BJ (cell line): ENCODE measurements around the gene FOXF1. TPM values are rescaled to one million over a fixed set of nuclear protein-coding genes. Genes with fewer than 3 reads are reported as not detected.

Source experiments
- CTCF ChIA-PET: fragments of 350-600 bp; formaldehyde crosslinking; extraction: SDS; loops from one replicate; lab custom pipeline; 2021; ENCODE audit warnings: antibody characterized with exemption, inconsistent platforms; lab: Yijun Ruan, JAX
- POLR2A ChIA-PET: fragments of 300-600 bp; sonication (Branson Sonifier 250); formaldehyde crosslinking; extraction: SDS; loops from one replicate; lab custom pipeline; 2021; ENCODE audit warnings: antibody characterized with exemption; lab: Charles Lee
- DNase-seq: peaks from one replicate; pipeline ENCODE4 v3.0.0-alpha.2; 2011; ENCODE audit warnings: low read depth
- H3K27me3 ChIP-seq: 2 replicates; pipeline ENCODE4 v1.6.0; 2011; ENCODE audit warnings: low read length; ENCODE audit not compliant: control insufficient read depth, insufficient read depth
- H3K36me3 ChIP-seq: 2 replicates; pipeline ENCODE4 v1.5.1; 2011; ENCODE audit warnings: low read length; ENCODE audit not compliant: control insufficient read depth, insufficient read depth
- H3K4me3 ChIP-seq: 2 replicates; pipeline ENCODE4 v1.5.1; 2011; ENCODE audit warnings: low read depth, mild to moderate bottlenecking, control low read depth, low read length
- polyA plus RNA-seq: library from polyadenylated mRNA; depleted of rRNA; stranded (reverse); fragments of >200 nt; gene quantifications from 2 replicates; pipeline ENCODE4 v1.2.3, GENCODE V29; 2011
- TF ChIP-seq, protein P1 (sequence below): IDR thresholded peaks from 2 replicates; pipeline ENCODE4 v1.5.1; 2011; ENCODE audit warnings: low read depth, mild to moderate bottlenecking, control low read depth, inconsistent platforms, low read length, moderate library complexity; ENCODE audit not compliant: insufficient read depth

The FOXF1 gene
- polyA plus RNA-seq, 1 experiment = 7.7 TPM

DNA sequence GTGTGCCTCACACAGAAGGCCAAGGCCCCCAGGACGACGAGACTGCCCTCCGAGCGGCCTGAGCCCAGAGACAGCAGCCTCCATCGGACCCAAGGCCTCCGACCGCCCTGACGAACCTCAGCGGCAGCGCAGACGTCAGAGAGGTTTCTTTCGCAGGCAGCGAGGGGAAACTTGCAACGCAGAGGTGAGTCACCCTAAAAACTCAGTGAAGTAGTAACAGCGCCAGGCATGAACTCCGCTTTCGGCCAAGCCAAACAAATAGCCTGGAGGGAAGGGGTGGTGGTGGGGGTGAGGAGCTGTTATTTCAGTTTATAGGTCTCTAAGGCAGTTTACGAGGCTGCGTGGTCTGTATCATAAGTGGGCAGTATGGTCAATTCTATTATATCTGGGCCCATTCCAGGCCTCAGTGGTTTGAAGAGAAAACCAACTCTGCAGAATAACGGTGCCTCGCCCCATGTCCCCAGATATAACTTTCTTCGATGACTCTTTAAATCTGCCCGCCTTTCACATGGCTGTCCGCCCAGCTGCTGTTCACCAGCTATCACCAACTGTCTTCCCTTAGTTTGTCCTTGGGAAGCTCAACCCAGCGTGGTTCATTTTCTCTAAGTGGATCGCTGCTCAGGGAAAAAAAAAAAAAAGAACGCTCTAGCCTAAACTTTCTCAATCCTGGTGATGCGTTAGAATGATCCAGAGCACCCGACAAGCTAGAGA lies 43.5 kb upstream of the FOXF1 start:
- ChIA-PET POLR2A (interaction anchor here (0.6 kb wide), 1 partner anchor 18 kb away, joined by 8 read pairs; no protein-coding TSS in a partner anchor), CTCF (interaction anchor here (1.1 kb wide), 1 partner anchor 10 kb away, joined by 3 read pairs; no protein-coding TSS in a partner anchor)
- TF ChIP-seq, protein P1, sequence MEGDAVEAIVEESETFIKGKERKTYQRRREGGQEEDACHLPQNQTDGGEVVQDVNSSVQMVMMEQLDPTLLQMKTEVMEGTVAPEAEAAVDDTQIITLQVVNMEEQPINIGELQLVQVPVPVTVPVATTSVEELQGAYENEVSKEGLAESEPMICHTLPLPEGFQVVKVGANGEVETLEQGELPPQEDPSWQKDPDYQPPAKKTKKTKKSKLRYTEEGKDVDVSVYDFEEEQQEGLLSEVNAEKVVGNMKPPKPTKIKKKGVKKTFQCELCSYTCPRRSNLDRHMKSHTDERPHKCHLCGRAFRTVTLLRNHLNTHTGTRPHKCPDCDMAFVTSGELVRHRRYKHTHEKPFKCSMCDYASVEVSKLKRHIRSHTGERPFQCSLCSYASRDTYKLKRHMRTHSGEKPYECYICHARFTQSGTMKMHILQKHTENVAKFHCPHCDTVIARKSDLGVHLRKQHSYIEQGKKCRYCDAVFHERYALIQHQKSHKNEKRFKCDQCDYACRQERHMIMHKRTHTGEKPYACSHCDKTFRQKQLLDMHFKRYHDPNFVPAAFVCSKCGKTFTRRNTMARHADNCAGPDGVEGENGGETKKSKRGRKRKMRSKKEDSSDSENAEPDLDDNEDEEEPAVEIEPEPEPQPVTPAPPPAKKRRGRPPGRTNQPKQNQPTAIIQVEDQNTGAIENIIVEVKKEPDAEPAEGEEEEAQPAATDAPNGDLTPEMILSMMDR = no peak
- no peak for DNase-seq
- H3K36me3 ChIP-seq = no peaks in the 10 kb centered on the region
- no peak overlapping the region for H3K4me3 ChIP-seq
- H3K27me3 ChIP-seq = no peaks in the 10 kb centered on the region; the same call in none of the 2 replicates

DNA sequence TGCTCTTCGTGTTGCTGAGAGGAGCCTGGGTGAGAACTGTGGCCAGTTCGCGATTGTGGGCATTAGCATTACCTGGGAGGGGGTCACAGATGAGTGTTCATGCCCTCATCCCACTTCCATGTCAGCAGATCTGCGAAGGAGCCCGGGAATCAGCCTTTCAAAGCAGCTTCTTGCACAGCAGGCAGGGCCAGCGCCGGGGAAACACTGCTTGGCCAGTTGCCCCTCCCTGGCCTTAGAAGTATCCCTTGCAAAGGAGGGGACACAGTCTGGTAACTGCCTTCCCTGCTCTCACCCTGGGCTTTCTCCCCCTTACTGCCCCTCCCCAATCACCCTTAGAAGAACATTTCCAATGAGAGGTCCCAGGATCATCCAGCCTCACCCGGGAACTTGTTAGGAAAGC lies 42.8 kb upstream of the FOXF1 start:
- no peak overlapping the region for H3K4me3 ChIP-seq
- ChIA-PET POLR2A (no interaction called here), CTCF (interaction anchor here (1.1 kb wide), 1 partner anchor 9 kb away, joined by 3 read pairs; no protein-coding TSS in a partner anchor)
- no peaks in the 10 kb centered on the region for H3K36me3 ChIP-seq
- no peaks in the 10 kb centered on the region; the same call in none of the 2 replicates for H3K27me3 ChIP-seq
- TF ChIP-seq, protein P1 = no peak
- no peak for DNase-seq

- H3K4me3 ChIP-seq = no peak overlapping the region
- TF ChIP-seq, protein P1 = no peak
- ChIA-PET POLR2A (no interaction called here), CTCF (no interaction called here)
- no peaks in the 10 kb centered on the region for H3K36me3 ChIP-seq
- no peak for DNase-seq
- no peaks in the 10 kb centered on the region; the same call in none of the 2 replicates for H3K27me3 ChIP-seq
Measured at GRCh38 chr16:86470964-86471363, 39.4 kb upstream of the FOXF1 start.

- no peak for DNase-seq
- POLR2A ChIA-PET = no interaction called here
- Histone ChIP-seq H3K27me3 (no peaks in the 10 kb centered on the region; the same call in none of the 2 replicates), H3K36me3 (no peaks in the 10 kb centered on the region), H3K4me3 (no peak overlapping the region)
- CTCF ChIA-PET = no interaction called here
- TF ChIP-seq, protein P1 = no peak
Measured at GRCh38 chr16:86471896-86472295, 38.4 kb upstream of the FOXF1 start.

- no peaks in the 10 kb centered on the region; the same call in none of the 2 replicates for H3K27me3 ChIP-seq
- no peaks in the 10 kb centered on the region for H3K36me3 ChIP-seq
- TF ChIP-seq, protein P1 = no peak
- no peak overlapping the region for H3K4me3 ChIP-seq
- DNase-seq = no peak
- POLR2A ChIA-PET = no interaction called here
- CTCF ChIA-PET = no interaction called here
Measured at GRCh38 chr16:86472366-86472765, 38.0 kb upstream of the FOXF1 start.
